Mesenchymal stem cell (in vitro differentiated cells and primary cell): ENCODE measurements around the gene FAM222B.
A peak's percentile ranks its signal among the peaks of the same experiment; 100 is the strongest.

ENCODE experiments used
- DNase-seq: peaks from one replicate; pipeline ENCODE4 v3.0.0-alpha.2; 2013
- H2AFZ ChIP-seq: one replicate; pipeline ENCODE4 v1.6.1; 2013; ENCODE audit warnings: low read depth, mild to moderate bottlenecking, control low read depth, inconsistent platforms, low read length, moderate library complexity
- H2AK5ac ChIP-seq: 2 replicates; pipeline ENCODE4 v1.6.1; 2013; ENCODE audit warnings: low read length, moderate library complexity, mild to moderate bottlenecking, inconsistent platforms; ENCODE audit not compliant: severe bottlenecking
- H2BK120ac ChIP-seq: one replicate; pipeline ENCODE4 v1.6.1; 2013; ENCODE audit warnings: low read depth, mild to moderate bottlenecking, inconsistent platforms, low read length, moderate library complexity
- H2BK12ac ChIP-seq, 2 experiments: one replicate each; pipeline ENCODE4 v1.6.1; 2013; ENCODE audit warnings: inconsistent platforms in 2 of 2, low read length in 2 of 2, mild to moderate bottlenecking in 2 of 2, moderate library complexity in 2 of 2, control low read depth in 1 of 2
- H2BK15ac ChIP-seq: one replicate; pipeline ENCODE4 v1.6.1; 2013; ENCODE audit warnings: mild to moderate bottlenecking, low read depth, inconsistent platforms; ENCODE audit not compliant: poor library complexity, severe bottlenecking
- H2BK5ac ChIP-seq: 2 replicates; pipeline ENCODE4 v1.6.1; 2013; ENCODE audit warnings: low read depth, mild to moderate bottlenecking, low read length, control low read depth, inconsistent platforms; ENCODE audit not compliant: poor library complexity, severe bottlenecking
- H3K14ac ChIP-seq, 2 experiments: one replicate each; pipeline ENCODE4 v1.6.1; 2013; ENCODE audit warnings: inconsistent platforms in 2 of 2, low read length in 2 of 2, control low read depth in 1 of 2, mild to moderate bottlenecking in 1 of 2, moderate library complexity in 1 of 2
- H3K18ac ChIP-seq, 2 experiments: one replicate each; pipeline ENCODE4 v1.6.1; 2013; ENCODE audit warnings: inconsistent platforms in 2 of 2, low read length in 2 of 2, control low read depth in 1 of 2, low read depth in 1 of 2, mild to moderate bottlenecking in 1 of 2
- H3K23ac ChIP-seq, 2 experiments: one replicate each; pipeline ENCODE4 v1.6.1; 2013; ENCODE audit warnings: inconsistent platforms in 2 of 2, low read length in 2 of 2, mild to moderate bottlenecking in 2 of 2, moderate library complexity in 2 of 2, control low read depth in 1 of 2
- H3K27ac ChIP-seq: 2 replicates; pipeline ENCODE4 v1.5.1; 2013; ENCODE audit warnings: mild to moderate bottlenecking, moderate library complexity, low read length, control low read depth, inconsistent platforms; ENCODE audit not compliant: poor library complexity, severe bottlenecking
- H3K27me3 ChIP-seq, 2 experiments: 2 replicates each; pipeline versions ENCODE4 v1.6.1 to v1.7.0; 2013; ENCODE audit warnings: low read length in 2 of 2, mild to moderate bottlenecking in 2 of 2, moderate library complexity in 2 of 2, control low read depth in 1 of 2, inconsistent platforms in 1 of 2; ENCODE audit not compliant: control insufficient read depth in 1 of 2, insufficient read depth in 1 of 2
- H3K36me3 ChIP-seq, 2 experiments: 2 replicates each; pipeline versions ENCODE4 v1.6.1 to v1.7.0; 2013; ENCODE audit warnings: low read length in 2 of 2, control low read depth in 1 of 2, inconsistent platforms in 1 of 2, low read depth in 1 of 2, mild to moderate bottlenecking in 1 of 2; ENCODE audit not compliant: insufficient read depth in 2 of 2, control insufficient read depth in 1 of 2
- H3K4ac ChIP-seq, 2 experiments: one replicate each; pipeline ENCODE4 v1.6.1; 2013; ENCODE audit warnings: inconsistent platforms in 2 of 2, low read length in 2 of 2, mild to moderate bottlenecking in 2 of 2, moderate library complexity in 2 of 2, control low read depth in 1 of 2, low read depth in 1 of 2
- H3K4me1 ChIP-seq: 2 replicates; pipeline ENCODE4 v1.6.1; 2013; ENCODE audit warnings: low read depth, low read length, control low read depth; ENCODE audit not compliant: control insufficient read depth, insufficient read depth
- H3K4me2 ChIP-seq: 2 replicates; pipeline ENCODE4 v1.6.1; 2013; ENCODE audit warnings: low read length, mild to moderate bottlenecking, inconsistent platforms; ENCODE audit not compliant: poor library complexity, severe bottlenecking
- H3K4me3 ChIP-seq, 2 experiments: 2 replicates each; pipeline versions ENCODE4 v1.5.1 to v1.7.0; 2013; ENCODE audit warnings: low read length in 2 of 2, mild to moderate bottlenecking in 2 of 2, control low read depth in 1 of 2, low read depth in 1 of 2; ENCODE audit not compliant: insufficient read depth in 1 of 2
- H3K79me1 ChIP-seq: replicated peaks from 2 replicates; pipeline ENCODE4 v1.6.1; 2013; ENCODE audit warnings: mild to moderate bottlenecking, control low read depth, low read length, inconsistent platforms; ENCODE audit not compliant: poor library complexity, severe bottlenecking
- H3K9ac ChIP-seq: 2 replicates; pipeline ENCODE4 v1.7.0; 2013; ENCODE audit warnings: mild to moderate bottlenecking, low read length, moderate library complexity
- H3K9me3 ChIP-seq: 2 replicates; pipeline ENCODE4 v1.7.0; 2013; ENCODE audit warnings: mild to moderate bottlenecking, low read length; ENCODE audit not compliant: control insufficient read depth
- H4K8ac ChIP-seq: one replicate; pipeline ENCODE4 v1.6.1; 2013; ENCODE audit warnings: inconsistent platforms, mild to moderate bottlenecking, low read length, moderate library complexity
- H4K91ac ChIP-seq: one replicate; pipeline ENCODE4 v1.6.1; 2013; ENCODE audit warnings: mild to moderate bottlenecking, low read length, inconsistent platforms
- WGBS: methylation state at CpG from one replicate; pipeline ENCODE4 v1.1.7; 2013; ENCODE audit warnings: mixed read lengths; 5-methylcytosine and 5-hydroxymethylcytosine counted together

The FAM222B gene

GRCh38 chr17:28747801-28748750 is 94.5 kb downstream of the FAM222B start:
- Histone ChIP-seq H3K9me3 (no peaks in the 10 kb centered on the region), H4K91ac (no peak overlapping the region), H3K27ac (peak overlapping the region; percentile 8), H2AFZ (no peak overlapping the region), H3K79me1 (peaks cover 10% of the 10 kb centered on the region), H3K18ac (peak overlapping the region in 1 of 2 experiments; percentile 21), H3K4me3 (no peak overlapping the region), H3K4me2 (no peak overlapping the region), H2BK5ac (no peak overlapping the region), H3K36me3 (peaks cover 57 to 69% of the 10 kb centered on the region in 2 experiments), H2BK12ac (no peak overlapping the region), H2BK15ac (no peak overlapping the region), H2BK120ac (no peak overlapping the region), H3K4ac (no peak overlapping the region), H3K23ac (no peak overlapping the region), H3K14ac (no peak overlapping the region), H3K27me3 (no peaks in the 10 kb centered on the region), H2AK5ac (no peak overlapping the region), H3K4me1 (peaks cover 43% of the 10 kb centered on the region), H3K9ac (peak overlapping the region; percentile 29), H4K8ac (no peak overlapping the region)
- DNase-seq = no peak
- 97% methylated on average over 18 of the region's 18 CpGs for WGBS

DNA sequence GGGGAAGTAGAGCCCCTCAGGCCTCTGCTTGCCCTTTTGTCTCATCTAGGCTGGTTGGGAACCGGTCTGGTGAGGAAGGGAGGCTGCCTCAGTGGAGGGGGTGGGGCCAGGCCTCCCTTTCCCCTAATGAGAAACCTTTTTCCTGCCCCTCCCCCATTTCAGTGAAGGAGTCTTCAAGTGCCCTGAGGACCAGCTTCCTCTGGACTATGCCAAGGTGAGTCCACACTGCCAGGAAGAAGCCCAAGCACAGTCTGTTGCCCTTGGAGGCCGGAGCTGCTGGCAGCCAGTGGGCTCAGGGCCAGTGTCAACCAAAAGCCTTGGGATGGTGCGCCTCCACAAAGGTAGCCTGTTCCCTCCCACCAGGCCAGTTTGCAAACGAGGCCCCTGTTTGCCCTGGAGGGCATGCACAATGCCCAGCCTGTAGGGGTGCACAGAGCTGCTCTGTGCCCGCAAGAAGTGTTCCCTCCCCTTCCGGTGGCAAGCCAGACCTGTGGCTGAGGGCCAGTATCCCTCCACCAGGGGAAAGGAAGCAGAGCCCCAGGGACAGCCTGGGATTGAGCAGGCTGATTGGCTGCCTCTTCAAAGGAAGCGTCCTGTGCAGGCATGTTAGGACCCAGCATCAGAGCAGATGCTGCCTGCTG is 95.4 kb downstream of the FAM222B start:
- Histone ChIP-seq H4K8ac (no peak overlapping the region), H4K91ac (no peak overlapping the region), H2BK15ac (peak overlapping the region; percentile 30), H3K23ac (no peak overlapping the region), H3K27me3 (no peaks in the 10 kb centered on the region), H2AK5ac (no peak overlapping the region), H3K4ac (no peak overlapping the region), H3K4me2 (peak overlapping the region; percentile 56), H3K4me3 (no peak overlapping the region), H3K18ac (no peak overlapping the region), H3K36me3 (peaks cover 53 to 62% of the 10 kb centered on the region in 2 experiments), H3K79me1 (peaks cover 7% of the 10 kb centered on the region), H3K9ac (peak overlapping the region; percentile 99), H2AFZ (no peak overlapping the region), H3K9me3 (no peaks in the 10 kb centered on the region), H3K27ac (peak overlapping the region; percentile 17), H3K14ac (peak overlapping the region in 1 of 2 experiments; percentile 29), H2BK5ac (no peak overlapping the region), H2BK12ac (no peak overlapping the region), H2BK120ac (no peak overlapping the region), H3K4me1 (peaks cover 46% of the 10 kb centered on the region)
- no peak for DNase-seq
- 82% methylated on average over 7 of the region's 7 CpGs for WGBS

- Histone ChIP-seq H3K36me3 (peaks cover 48 to 56% of the 10 kb centered on the region in 2 experiments), H2AK5ac (peak overlapping the region; percentile 12), H3K18ac (no peak overlapping the region), H2BK5ac (no peak overlapping the region), H3K4ac (no peak overlapping the region), H3K4me1 (peaks cover 49% of the 10 kb centered on the region), H2BK12ac (peak overlapping the region in 1 of 2 experiments; percentile 31), H2BK120ac (no peak overlapping the region), H3K27ac (peak overlapping the region; percentile 85), H3K27me3 (no peaks in the 10 kb centered on the region), H3K4me2 (peak overlapping the region; percentile 56), H2AFZ (no peak overlapping the region), H3K23ac (no peak overlapping the region), H3K9me3 (no peaks in the 10 kb centered on the region), H3K79me1 (peaks cover 9% of the 10 kb centered on the region), H3K9ac (peak overlapping the region; percentile 99), H3K4me3 (peak overlapping the region; percentile 27 to 89), H4K91ac (no peak overlapping the region), H2BK15ac (peak overlapping the region; percentile 30), H4K8ac (no peak overlapping the region), H3K14ac (peak overlapping the region in 1 of 2 experiments; percentile 22)
- 54% methylated on average over 4 of the region's 5 CpGs for WGBS
- no peak for DNase-seq
Measured at GRCh38 chr17:28746611-28747050, 96.0 kb downstream of the FAM222B start.
